Glomerular visceral epithelial cell (primary cell): ENCODE measurements around the gene NUDT14.

Source experiments
- DNase-seq: peaks from one replicate; pipeline ENCODE4 v3.0.0-alpha.2; 2016; ENCODE audit errors: extremely low spot score

The NUDT14 gene

GRCh38 chr14:105199093-105199492 lies 18.0 kb upstream of the NUDT14 start:
- no peak for DNase-seq

DNA sequence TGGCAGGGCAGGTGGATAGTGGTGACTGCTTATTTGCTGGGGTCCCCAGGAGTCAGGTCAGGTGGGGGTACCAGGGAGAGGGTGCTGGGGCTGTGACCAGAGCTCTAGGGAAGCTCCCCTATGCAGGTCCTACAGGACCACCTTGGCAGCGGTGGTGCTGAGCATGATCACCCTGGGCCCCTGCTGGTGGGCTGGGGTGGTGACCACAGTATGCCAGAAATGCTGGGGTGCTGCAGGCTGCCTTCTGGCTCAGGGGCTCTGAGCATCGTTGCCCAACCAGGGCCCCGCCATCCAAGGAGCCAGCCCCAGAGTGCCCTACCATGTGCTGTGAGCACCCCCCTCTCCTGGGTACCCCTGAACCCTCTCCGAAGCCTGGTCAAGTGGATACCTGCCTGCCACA lies 17.5 kb upstream of the NUDT14 start:
- DNase-seq, result no peak

- no peak for DNase-seq
These were observed 16.1 kb upstream of the NUDT14 start for GRCh38 chr14:105197211-105197641.

DNA sequence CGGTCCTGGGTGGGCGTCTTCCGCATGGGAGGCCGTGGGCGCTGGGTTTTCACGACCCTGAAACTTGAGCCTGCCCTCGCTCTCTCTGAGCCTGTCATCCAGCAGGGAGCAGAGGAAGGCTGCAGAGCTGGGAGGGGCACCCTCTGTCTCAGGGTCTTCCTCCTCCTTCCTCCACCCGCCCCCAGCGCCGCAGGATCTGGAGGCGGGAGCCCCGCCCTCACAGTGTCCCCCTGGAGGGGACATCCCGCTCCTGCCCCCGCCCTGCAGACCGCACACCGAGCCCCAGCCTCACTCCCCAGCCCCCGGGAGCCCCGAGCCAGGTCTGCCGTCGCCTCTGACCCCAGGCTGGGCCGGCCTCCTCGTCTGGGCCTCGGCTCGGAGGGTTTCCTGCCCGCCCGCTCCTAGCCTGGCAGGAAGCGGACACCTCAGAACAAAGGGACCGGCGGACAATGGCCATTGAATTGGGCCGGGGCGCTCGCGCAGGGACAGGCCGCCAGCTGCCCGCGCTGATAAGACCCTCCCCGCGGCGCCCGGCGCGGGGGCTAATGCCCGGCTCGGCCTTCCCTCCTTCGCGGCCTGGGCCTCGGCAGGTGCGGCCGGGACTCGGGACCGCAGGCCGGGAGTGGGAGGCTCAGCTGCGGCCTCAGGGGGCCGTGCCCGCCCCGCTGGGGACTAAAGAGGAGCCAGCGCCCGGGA lies 15.3 kb upstream of the NUDT14 start:
- no peak for DNase-seq

DNA sequence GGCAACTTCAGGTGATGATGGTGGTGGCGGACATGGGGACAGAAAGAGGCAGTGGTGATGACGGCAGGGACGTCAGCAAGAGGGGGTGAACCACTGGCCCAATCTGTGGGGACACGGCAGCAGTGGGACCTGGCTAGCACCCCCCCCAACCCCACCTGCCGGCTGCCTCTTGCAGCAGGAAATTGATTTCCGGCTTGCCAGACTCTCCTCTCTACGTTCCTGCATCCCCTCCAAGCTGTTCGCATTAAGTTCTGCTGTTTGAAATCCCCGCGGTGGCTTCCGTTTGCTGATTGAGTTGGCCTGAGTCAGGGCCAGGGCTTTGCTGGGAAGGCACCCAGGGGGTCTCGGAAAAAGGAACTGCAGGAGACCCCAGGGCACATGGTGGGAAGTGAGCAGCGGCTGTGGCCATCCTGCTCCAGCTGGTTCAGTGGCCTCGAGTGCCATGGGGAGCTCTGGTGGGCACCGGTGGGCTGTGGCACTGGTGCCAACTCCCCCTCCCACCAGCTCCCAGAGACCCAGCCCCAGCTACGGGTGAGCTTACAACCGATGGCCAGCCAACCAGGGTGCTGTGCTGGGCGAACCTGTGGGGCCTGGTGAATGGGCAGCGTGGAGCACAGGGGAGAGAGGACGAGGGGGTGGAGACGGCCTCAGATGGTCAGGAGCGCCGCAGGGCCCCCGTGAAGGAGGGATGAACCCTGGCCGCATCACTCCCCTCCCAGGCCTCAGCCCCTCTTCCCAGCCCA lies 14.6 kb upstream of the NUDT14 start:
- DNase-seq, result no peak

- no peak for DNase-seq
These were observed 13.9 kb upstream of the NUDT14 start for GRCh38 chr14:105195051-105195450.

- peak; percentile 36 for DNase-seq
These were observed 13.0 kb upstream of the NUDT14 start for GRCh38 chr14:105193916-105194782.

GRCh38 chr14:105192866-105193731 lies 12.0 kb upstream of the NUDT14 start:
- DNase-seq, result no peak

DNA sequence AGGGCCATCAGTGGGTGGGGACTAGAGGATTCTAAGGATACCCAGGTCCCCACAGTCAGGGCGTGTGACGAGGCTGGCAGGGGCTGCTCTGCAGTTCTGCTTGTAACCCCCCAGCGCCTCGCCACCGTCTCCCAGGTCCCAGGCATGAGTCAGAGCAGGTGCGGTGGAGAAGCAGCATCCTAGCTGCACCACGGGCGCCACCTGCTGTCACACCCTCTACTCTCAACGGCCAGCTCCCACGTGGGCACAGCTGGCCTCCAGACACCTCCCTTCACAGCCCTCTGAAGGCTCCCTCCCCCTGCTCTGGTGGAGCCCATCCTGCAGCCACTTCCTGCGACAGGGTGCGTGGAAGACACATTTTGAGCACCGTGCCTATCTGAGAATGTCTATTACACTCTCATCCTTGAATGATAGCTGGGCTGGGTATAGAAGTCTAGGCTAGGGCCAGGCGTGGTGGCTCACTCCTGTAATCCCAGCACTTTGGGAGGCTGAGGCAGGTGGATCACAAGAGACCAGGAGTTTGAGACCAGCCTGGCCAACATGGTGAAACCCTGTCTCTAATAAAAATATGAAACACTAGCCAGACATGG lies 6.9 kb upstream of the NUDT14 start:
- DNase-seq, result no peak

DNA sequence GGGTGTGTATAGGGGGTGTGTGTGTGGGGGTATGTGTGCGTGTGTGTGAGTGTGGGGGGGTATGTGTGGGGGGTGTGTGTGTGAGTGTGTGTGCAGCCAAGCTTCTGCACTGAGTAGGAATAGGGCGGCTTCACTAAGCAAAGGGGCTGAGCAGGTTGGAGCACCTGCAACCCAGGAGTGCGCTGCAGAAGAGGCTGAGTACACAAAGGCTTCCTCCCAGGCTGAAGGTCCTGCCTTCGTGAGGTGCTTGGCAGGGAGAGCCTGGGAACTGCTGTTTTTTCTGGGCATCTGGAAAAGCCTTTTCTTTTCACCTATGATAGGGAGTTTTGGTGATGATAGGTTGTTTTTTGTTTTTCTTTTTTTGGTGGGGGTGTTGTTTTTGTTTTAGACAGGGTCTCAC lies 6.0 kb upstream of the NUDT14 start:
- DNase-seq, result no peak

GRCh38 chr14:105185973-105186372 lies 4.9 kb upstream of the NUDT14 start:
- no peak for DNase-seq

GRCh38 chr14:105185001-105185400 lies 3.9 kb upstream of the NUDT14 start:
- no peak for DNase-seq

GRCh38 chr14:105184461-105184860 lies 3.3 kb upstream of the NUDT14 start:
- no peak for DNase-seq

DNA sequence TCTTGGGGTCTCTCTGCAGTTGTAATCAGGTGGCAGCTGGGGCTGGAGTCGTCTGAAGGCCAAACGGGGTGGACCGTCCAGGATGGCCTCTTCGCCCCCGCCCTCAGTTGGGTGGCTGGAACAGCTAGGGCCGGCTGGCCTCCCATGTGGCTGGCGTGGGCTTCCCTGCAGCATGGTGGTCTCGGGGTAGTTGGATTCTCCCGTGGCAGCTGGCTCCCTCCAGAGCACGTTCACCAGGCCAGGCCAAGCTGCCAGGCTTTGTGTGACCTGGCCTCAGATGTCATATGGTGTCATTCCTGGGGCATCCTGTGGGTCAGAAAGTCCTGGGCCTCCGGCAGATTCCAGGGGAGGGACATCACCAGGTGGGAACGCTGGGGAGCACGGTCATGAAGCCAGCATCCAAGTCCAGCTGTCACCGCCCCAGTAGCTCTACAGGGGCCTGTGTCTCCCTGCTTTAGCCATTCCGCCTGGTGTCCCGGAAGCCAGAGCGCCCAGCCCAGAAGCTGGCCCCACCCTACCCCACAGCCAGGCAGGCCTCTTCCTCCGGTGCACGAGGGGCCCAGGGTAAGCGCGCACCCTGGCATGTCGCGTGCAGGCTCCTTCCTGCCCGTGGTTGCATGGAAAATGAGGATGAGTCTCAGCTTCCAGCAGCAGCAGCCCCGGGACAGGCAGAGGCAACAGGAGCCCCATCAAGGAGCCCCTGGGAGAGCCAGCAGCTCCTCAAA lies 1.3 kb upstream of the NUDT14 start:
- no peak for DNase-seq

DNA sequence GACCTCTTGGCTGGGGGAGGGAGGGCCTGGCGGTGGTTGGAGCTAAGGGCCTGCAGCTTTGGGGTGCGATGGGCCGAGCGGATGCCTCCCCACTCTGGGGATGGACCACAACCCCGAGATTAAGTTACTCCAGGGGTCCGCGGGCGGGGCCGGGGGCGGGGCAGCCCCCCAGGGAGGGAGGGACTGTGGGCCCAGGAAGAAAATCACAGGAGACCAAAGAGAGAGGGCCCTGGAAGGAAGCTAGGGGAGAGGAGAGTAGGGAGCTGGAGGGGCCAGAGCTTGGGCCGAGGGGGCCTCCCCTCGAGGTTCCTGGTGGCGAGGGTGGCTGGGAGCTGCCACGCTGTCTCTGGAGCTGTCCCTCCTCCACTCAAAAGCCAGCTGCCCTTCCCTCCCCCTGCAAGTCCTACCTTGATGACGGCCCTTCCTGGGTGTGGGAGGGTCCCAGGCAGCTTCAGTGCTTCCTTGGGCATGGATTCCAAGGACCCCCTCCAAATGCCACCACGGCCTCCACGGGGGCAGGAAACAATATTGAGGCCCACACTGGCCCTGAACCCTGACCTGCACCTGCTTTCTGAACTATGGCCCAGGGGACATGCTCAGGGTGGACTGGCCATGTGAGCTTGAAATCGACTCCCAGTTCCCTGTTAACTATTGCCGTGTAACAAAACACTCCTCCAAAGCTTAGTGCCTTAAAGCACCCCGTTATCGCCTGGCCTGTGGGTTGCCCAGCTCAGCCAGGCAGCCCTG lies 610 bp upstream of the NUDT14 start:
- DNase-seq, result no peak

DNA sequence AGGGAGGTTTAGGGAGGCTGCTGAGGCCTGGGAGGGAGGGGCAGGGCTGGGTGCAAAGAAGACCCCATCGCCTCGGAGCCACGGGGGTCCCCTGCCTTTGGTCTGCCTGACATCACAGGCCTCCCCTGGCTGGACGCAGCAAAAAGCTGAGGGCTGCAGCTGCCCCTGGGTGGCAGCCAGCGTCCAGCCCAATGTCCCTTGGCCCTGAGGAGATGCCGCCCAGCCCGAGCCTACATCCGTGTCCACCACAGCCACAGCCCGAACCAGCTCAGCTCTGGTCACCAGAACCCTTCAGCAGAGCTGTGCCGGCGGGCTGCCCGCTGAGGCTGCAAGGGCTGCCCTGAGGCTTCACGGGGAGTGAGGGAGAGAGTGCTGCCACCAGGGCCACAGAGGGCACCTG lies 1.9 kb downstream of the NUDT14 start:
- no peak for DNase-seq

- DNase-seq, result no peak
These were observed 2.3 kb downstream of the NUDT14 start for GRCh38 chr14:105178868-105179140.

- DNase-seq, result no peak
These were observed 2.8 kb downstream of the NUDT14 start for GRCh38 chr14:105178069-105178867.

- no peak for DNase-seq
These were observed 4.0 kb downstream of the NUDT14 start for GRCh38 chr14:105177082-105177481.
